ENCODE results near the gene FOXR1. TPM values are rescaled to one million over a fixed set of nuclear protein-coding genes. Genes with fewer than 3 reads are reported as not detected.

Gene FOXR1
- total RNA-seq, result not detected in 2 replicates

GRCh38 chr11:118971646-118972045 lies at the start of gene FOXR1:
TSS of gene FOXR1 (plus strand) at chr11:118971761. CDS start at chr11:118971932, 171 bp downstream.

GRCh38 chr11:118956094-118956846 lies 15.3 kb upstream of the FOXR1 start, which contains the start of gene UPK2:
TSS of gene UPK2 (plus strand) at chr11:118956298. CDS start at chr11:118956351, 53 bp downstream.

GRCh38 chr11:118997627-118998387 lies 26.2 kb downstream of the FOXR1 start, which contains the start of gene CENATAC:
TSS of gene CENATAC (plus strand) at chr11:118998138. CDS start at chr11:118998198, 60 bp downstream.

GRCh38 chr11:119018074-119018938 lies 46.7 kb downstream of the FOXR1 start, which contains the start of the genes RPS25 and TRAPPC4:
TSS of gene RPS25 (minus strand) at chr11:119018343. CDS start at chr11:119018284, 59 bp downstream.
TSS of gene TRAPPC4 (plus strand) at chr11:119018766. CDS start at chr11:119018796, 30 bp downstream.

GRCh38 chr11:119030329-119031047 lies 58.9 kb downstream of the FOXR1 start, which contains the start of gene SLC37A4:
TSS of gene SLC37A4 (minus strand) at chr11:119030877.

Other genes with a start within 250 kb of the FOXR1 start
- 112 and 125 TPM in 2 replicates for gene DDX6, start 180.6 kb upstream of the FOXR1 start, total RNA-seq
- gene CXCR5, start 87.9 kb upstream of the FOXR1 start, total RNA-seq, result not detected in 2 replicates
- 12.2 and 18.1 TPM in 2 replicates for gene BCL9L, start 45.8 kb upstream of the FOXR1 start, total RNA-seq
- gene UPK2, start 15.5 kb upstream of the FOXR1 start, total RNA-seq, result not detected in 2 replicates
- gene CENATAC, start 26.4 kb downstream of the FOXR1 start, total RNA-seq, result 18.2 and 21.3 TPM in 2 replicates
- 484 and 692 TPM in 2 replicates for gene RPS25, start 46.6 kb downstream of the FOXR1 start, total RNA-seq
- 85.0 and 98.2 TPM in 2 replicates for gene TRAPPC4, start 47.0 kb downstream of the FOXR1 start, total RNA-seq
- gene SLC37A4, start 59.1 kb downstream of the FOXR1 start, total RNA-seq, result 5.1 and 6.8 TPM in 2 replicates
- 48.1 and 52.4 TPM in 2 replicates for gene HYOU1, start 85.4 kb downstream of the FOXR1 start, total RNA-seq
- gene VPS11, start 96.1 kb downstream of the FOXR1 start, total RNA-seq, result 36.7 and 45.2 TPM in 2 replicates
- gene HMBS, start 113.1 kb downstream of the FOXR1 start, total RNA-seq, result 3.2 and 5.4 TPM in 2 replicates
- gene DPAGT1, start 130.1 kb downstream of the FOXR1 start, total RNA-seq, result 7.6 and 8.9 TPM in 2 replicates
- 1.7 and 1.9 TPM in 2 replicates for gene C2CD2L, start 135.6 kb downstream of the FOXR1 start, total RNA-seq
- gene HINFP, start 149.8 kb downstream of the FOXR1 start, total RNA-seq, result 13.7 and 14.6 TPM in 2 replicates
- 0.09 and 0.16 TPM in 2 replicates for gene ABCG4, start 177.3 kb downstream of the FOXR1 start, total RNA-seq
- gene NLRX1, start 197.0 kb downstream of the FOXR1 start, total RNA-seq, result 10.3 and 12.5 TPM in 2 replicates
- gene NHERF4, start 213.7 kb downstream of the FOXR1 start, total RNA-seq, result not detected in 2 replicates
- gene CBL, start 234.6 kb downstream of the FOXR1 start, total RNA-seq, result 2.4 and 3.5 TPM in 2 replicates